Activated CD8-positive, alpha-beta memory T cell treated with anti-CD3 and anti-CD28 coated beads for 1 hour (primary cell): ENCODE results near the gene ZCCHC2.
A peak's percentile ranks its signal among the peaks of the same experiment; 100 is the strongest.

Experiments used
- DNase-seq, 2 donors: peaks; one replicate each; pipeline ENCODE4 v3.0.0-alpha.2; 2020; ENCODE audit warnings: low read depth in 1 of 2; ENCODE audit errors: extremely low read depth in 1 of 2

The ZCCHC2 gene

GRCh38 chr18:62509779-62510178 is 13.0 kb upstream of the ZCCHC2 start:
- no peak for DNase-seq

GRCh38 chr18:62510789-62511188 is 12.0 kb upstream of the ZCCHC2 start:
- DNase-seq: no peak

GRCh38 chr18:62512532-62512931 is 10.3 kb upstream of the ZCCHC2 start:
- no peak for DNase-seq

GRCh38 chr18:62512996-62513395 is 9.8 kb upstream of the ZCCHC2 start:
- no peak for DNase-seq

GRCh38 chr18:62514570-62514969 is 8.3 kb upstream of the ZCCHC2 start:
- no peak for DNase-seq

- DNase-seq: no peak
Measured at GRCh38 chr18:62516242-62516641, 6.6 kb upstream of the ZCCHC2 start.

GRCh38 chr18:62518460-62519375 is 4.1 kb upstream of the ZCCHC2 start:
- no peak for DNase-seq

GRCh38 chr18:62519684-62520083 is 3.1 kb upstream of the ZCCHC2 start:
- no peak for DNase-seq

GRCh38 chr18:62521082-62521481 is 1.7 kb upstream of the ZCCHC2 start:
- DNase-seq: no peak

- DNase-seq: no peak
Measured at GRCh38 chr18:62521593-62521992, 1.2 kb upstream of the ZCCHC2 start.

- DNase-seq: no peak
Measured at GRCh38 chr18:62522178-62522503, 684 bp upstream of the ZCCHC2 start.

GRCh38 chr18:62523255-62523588 is 397 bp downstream of the ZCCHC2 start:
- DNase-seq: no peak

- peak in 1 of 2 donors; percentile 25 for DNase-seq
Measured at GRCh38 chr18:62523631-62524439, 1.0 kb downstream of the ZCCHC2 start.

- DNase-seq: peak in 1 of 2 donors; percentile 52
Measured at GRCh38 chr18:62524440-62525200, 1.8 kb downstream of the ZCCHC2 start.

- no peak for DNase-seq
Measured at GRCh38 chr18:62525608-62526007, 2.8 kb downstream of the ZCCHC2 start.

GRCh38 chr18:62526098-62527025 is 3.5 kb downstream of the ZCCHC2 start:
- DNase-seq: peak in 1 of 2 donors; percentile 57

- DNase-seq: no peak
Measured at GRCh38 chr18:62529597-62529996, 6.8 kb downstream of the ZCCHC2 start.

- no peak for DNase-seq
Measured at GRCh38 chr18:62531078-62531477, 8.3 kb downstream of the ZCCHC2 start.

GRCh38 chr18:62531931-62532330 is 9.1 kb downstream of the ZCCHC2 start:
- DNase-seq: no peak

- no peak for DNase-seq
Measured at GRCh38 chr18:62536005-62536404, 13.2 kb downstream of the ZCCHC2 start.
